IMR-90 (cell line): ENCODE measurements around the gene MAP2K6. TPM values are rescaled to one million over a fixed set of nuclear protein-coding genes. Genes with fewer than 3 reads are reported as not detected.
A peak's percentile ranks its signal among the peaks of the same experiment; 100 is the strongest.

Experiments used
- ATAC-seq: fragments of 200-7000 bp; cut with Tn5 transposase; 2 replicates; pipeline ENCODE4 v1.9.1; 2020; ENCODE audit warnings: low read depth, mild to moderate bottlenecking, moderate library complexity
- BruUV-seq: library from RNA; stranded (reverse); fragments of 400-500 nt; replicated peaks from 2 replicates; lab custom pipeline; 2021; lab: Mats Ljungman, UMichigan
- CTCF ChIA-PET: fragments of 300-600 bp; formaldehyde crosslinking; extraction: SDS; loops from one replicate; lab custom pipeline; 2021; ENCODE audit warnings: antibody characterized with exemption; lab: Yijun Ruan, JAX
- POLR2A ChIA-PET: fragments of 300-600 bp; sonication (Branson Sonifier 250); formaldehyde crosslinking; loops from one replicate; lab custom pipeline; 2022; ENCODE audit warnings: antibody characterized with exemption; ENCODE audit not compliant: unreplicated experiment; lab: Charles Lee
- DNase-seq: peaks from one replicate; pipeline ENCODE4 v3.0.0; 2013
- H2AFZ ChIP-seq: replicated peaks from 2 replicates; pipeline ENCODE3; 2013; ENCODE audit warnings: low read length, mild to moderate bottlenecking; ENCODE audit not compliant: poor library complexity
- H2AK5ac ChIP-seq: 2 replicates; pipeline ENCODE4 v1.6.1; 2013; ENCODE audit warnings: low read depth, low read length, inconsistent platforms
- H2AK9ac ChIP-seq: replicated peaks from 2 replicates; pipeline ENCODE3; 2013; ENCODE audit warnings: mild to moderate bottlenecking, low read depth, low read length, moderate library complexity; ENCODE audit not compliant: poor library complexity
- H2BK120ac ChIP-seq: 2 replicates; pipeline ENCODE4 v1.6.1; 2013; ENCODE audit warnings: low read depth, low read length, inconsistent platforms
- H2BK15ac ChIP-seq: 3 replicates; pipeline ENCODE4 v1.6.1; 2013; ENCODE audit warnings: low read depth, low read length, inconsistent platforms
- H2BK20ac ChIP-seq: 2 replicates; pipeline ENCODE4 v1.6.1; 2013; ENCODE audit warnings: low read depth, mild to moderate bottlenecking, inconsistent platforms, low read length, moderate library complexity
- H2BK5ac ChIP-seq: 2 replicates; pipeline ENCODE4 v1.6.1; 2013; ENCODE audit warnings: mild to moderate bottlenecking, low read depth, low read length, inconsistent platforms; ENCODE audit not compliant: poor library complexity, severe bottlenecking
- H3K14ac ChIP-seq: replicated peaks from 2 replicates; pipeline ENCODE4 v1.6.1; 2013; ENCODE audit warnings: low read depth, low read length, inconsistent platforms
- H3K18ac ChIP-seq: 2 replicates; pipeline ENCODE4 v1.6.1; 2013; ENCODE audit warnings: low read depth, low read length, control low read depth
- H3K23ac ChIP-seq: 2 replicates; pipeline ENCODE4 v1.6.1; 2013; ENCODE audit warnings: low read depth, low read length, inconsistent platforms
- H3K27ac ChIP-seq: 2 replicates; pipeline ENCODE4 v1.5.1; 2013; ENCODE audit warnings: mild to moderate bottlenecking, control low read depth, low read length; ENCODE audit not compliant: insufficient read depth
- H3K27me3 ChIP-seq: 2 replicates; pipeline ENCODE4 v1.6.1; 2013; ENCODE audit warnings: low read length; ENCODE audit not compliant: control insufficient read depth, insufficient read depth
- H3K36me3 ChIP-seq: 2 replicates; pipeline ENCODE4 v1.6.1; 2013; ENCODE audit warnings: low read length, mixed read lengths; ENCODE audit not compliant: control insufficient read depth, insufficient read depth
- H3K4ac ChIP-seq: 2 replicates; pipeline ENCODE4 v1.6.1; 2013; ENCODE audit warnings: low read depth, low read length, inconsistent platforms
- H3K4me1 ChIP-seq: 2 replicates; pipeline ENCODE4 v1.6.1; 2013; ENCODE audit warnings: low read length, mixed read lengths; ENCODE audit not compliant: control insufficient read depth, insufficient read depth
- H3K4me2 ChIP-seq: 2 replicates; pipeline ENCODE4 v1.6.1; 2013; ENCODE audit warnings: low read depth, mild to moderate bottlenecking, control low read depth, low read length, moderate library complexity
- H3K4me3 ChIP-seq: 2 replicates; pipeline ENCODE4 v1.5.1; 2013; ENCODE audit warnings: low read depth, mild to moderate bottlenecking, control low read depth, low read length, moderate library complexity; ENCODE audit not compliant: insufficient read depth
- H3K56ac ChIP-seq: 2 replicates; pipeline ENCODE4 v1.6.1; 2013; ENCODE audit warnings: low read length, inconsistent platforms; ENCODE audit not compliant: insufficient read depth; ENCODE audit errors: extremely low read depth
- H3K79me1 ChIP-seq, 2 experiments: 2 replicates each; pipeline ENCODE4 v1.6.1; 2013; ENCODE audit warnings: low read length in 2 of 2, inconsistent platforms in 1 of 2, low read depth in 1 of 2
- H3K9ac ChIP-seq: 2 replicates; pipeline ENCODE4 v1.6.1; 2013; ENCODE audit warnings: low read depth, low read length, control low read depth
- H3K9me1 ChIP-seq: 2 replicates; pipeline ENCODE4 v1.6.1; 2013; ENCODE audit warnings: low read length, inconsistent platforms; ENCODE audit not compliant: insufficient read depth
- H3K9me3 ChIP-seq: 2 replicates; pipeline ENCODE4 v1.6.1; 2013; ENCODE audit warnings: low read length; ENCODE audit not compliant: control insufficient read depth, insufficient read depth
- H4K20me1 ChIP-seq: 2 replicates; pipeline ENCODE4 v1.6.1; 2013; ENCODE audit warnings: low read length, inconsistent platforms; ENCODE audit not compliant: insufficient read depth
- H4K5ac ChIP-seq: 2 replicates; pipeline ENCODE4 v1.6.1; 2013; ENCODE audit warnings: mild to moderate bottlenecking, low read depth, low read length, control low read depth
- H4K8ac ChIP-seq, 2 experiments: 2 replicates each; pipeline ENCODE4 v1.6.1; 2013; ENCODE audit warnings: low read depth in 2 of 2, low read length in 2 of 2, control low read depth in 1 of 2, inconsistent platforms in 1 of 2
- H4K91ac ChIP-seq: 2 replicates; pipeline ENCODE4 v1.6.1; 2013; ENCODE audit warnings: low read depth, low read length, inconsistent platforms; ENCODE audit not compliant: insufficient read depth
- BHLHE40 ChIP-seq: fragments of 150-350 bp; IDR thresholded peaks from 2 replicates; pipeline ENCODE4 v1.6.1; 2016; ENCODE audit warnings: mild to moderate bottlenecking, low read depth, low read length
- CEBPB ChIP-seq: IDR thresholded peaks from 2 replicates; pipeline ENCODE4 v1.6.1; 2012; ENCODE audit warnings: low read depth, low read length, improper control_type of control experiment
- CHD1 ChIP-seq: IDR thresholded peaks from 2 replicates; pipeline ENCODE4 v1.6.1; 2012; ENCODE audit warnings: low read depth, low read length, improper control_type of control experiment
- CTCF ChIP-seq: conservative IDR thresholded peaks from 2 replicates; pipeline ENCODE4 v1.5.1; 2012; ENCODE audit warnings: mild to moderate bottlenecking, low read depth, low read length, improper control_type of control experiment
- FOS ChIP-seq: fragments of 150-350 bp; IDR thresholded peaks from 2 replicates; pipeline ENCODE4 v1.6.1; 2016; ENCODE audit warnings: low read depth, low read length
- MAFK ChIP-seq: IDR thresholded peaks from 2 replicates; pipeline ENCODE4 v1.6.1; 2012; ENCODE audit warnings: low read depth, low read length, improper control_type of control experiment
- MAZ ChIP-seq: IDR thresholded peaks from 2 replicates; pipeline ENCODE4 v1.6.1; 2012; ENCODE audit warnings: low read depth, mild to moderate bottlenecking, low read length, improper control_type of control experiment, moderate library complexity, borderline replicate concordance
- MXI1 ChIP-seq: IDR thresholded peaks from 2 replicates; pipeline ENCODE4 v1.6.1; 2012; ENCODE audit warnings: low read depth, mild to moderate bottlenecking, low read length, moderate library complexity, borderline replicate concordance
- NFE2L2 ChIP-seq: fragments of 150-350 bp; IDR thresholded peaks from 2 replicates; pipeline ENCODE4 v1.6.1; 2016; ENCODE audit warnings: low read depth, mild to moderate bottlenecking, low read length
- POLR2A ChIP-seq: IDR thresholded peaks from 2 replicates; pipeline ENCODE4 v1.6.1; 2012; ENCODE audit warnings: mild to moderate bottlenecking, low read depth, low read length
- RAD21 ChIP-seq: IDR thresholded peaks from 2 replicates; pipeline ENCODE4 v1.6.1; 2012; ENCODE audit warnings: low read length, improper control_type of control experiment
- RCOR1 ChIP-seq: IDR thresholded peaks from 2 replicates; pipeline ENCODE4 v1.6.1; 2012; ENCODE audit warnings: mild to moderate bottlenecking, low read length, improper control_type of control experiment; ENCODE audit not compliant: insufficient replicate concordance
- RFX5 ChIP-seq: IDR thresholded peaks from 2 replicates; pipeline ENCODE4 v1.8.0; 2012; ENCODE audit warnings: low read depth, mild to moderate bottlenecking, low read length, moderate library complexity
- SMC3 ChIP-seq: fragments of 150-350 bp; IDR thresholded peaks from 2 replicates; pipeline ENCODE4 v1.6.1; 2016; ENCODE audit warnings: low read depth, mild to moderate bottlenecking, antibody characterized with exemption, low read length, moderate library complexity
- WGBS, 2 experiments: methylation state at CpG; one replicate each; pipeline versions ENCODE4 v1.1.5 to v1.1.7; 2013; ENCODE audit warnings: missing lambda C conversion rate in 2 of 2; ENCODE audit not compliant: insufficient read length in 1 of 2; ENCODE audit errors: extremely low coverage in 2 of 2; 5-methylcytosine and 5-hydroxymethylcytosine counted together
- dilution Hi-C: fragments of 300-500 bp; cut with HindIII; formaldehyde crosslinking; loops from one replicate; pipeline ENCODE4 v1.14.3; 2018; ENCODE audit warnings: low sequenced_read_pairs; ENCODE audit not compliant: unreplicated experiment
- in situ Hi-C: fragments of 300-500 bp; cut with MboI; formaldehyde crosslinking; loops from 3 replicates; pipeline ENCODE4 v1.14.3; 2019; ENCODE audit warnings: low sequenced_read_pairs, inconsistent platforms, mixed read lengths
- intact Hi-C: fragments of 100-400 bp; cut with micrococcal nuclease; formaldehyde crosslinking; loops from 2 replicates; pipeline ENCODE4 v1.10.0; 2022
- polyA plus RNA-seq, 3 experiments: library from polyadenylated mRNA; depleted of rRNA; stranded (reverse); fragments of >200 nt; gene quantifications; 2 replicates each; pipeline ENCODE4 v1.2.3, GENCODE V29; 2012; ENCODE audit warnings: low replicate concordance in 1 of 3
- total RNA-seq: library from RNA; depleted of rRNA; stranded (reverse); fragments of >200 nt; gene quantifications from 2 replicates; pipeline ENCODE4 v1.2.3, GENCODE V29; 2012
- TF ChIP-seq, protein P1 (sequence below): fragments of 150-350 bp; IDR thresholded peaks from 2 replicates; pipeline ENCODE4 v1.6.1; 2016; ENCODE audit warnings: low read depth, mild to moderate bottlenecking, low read length, moderate library complexity, borderline replicate concordance

The MAP2K6 gene
- total and polyA plus RNA-seq, 2 of the 4 experiments (the other 2 are of a cell fraction), result 2.4 to 5.7 TPM

GRCh38 chr17:69417545-69418483 lies 3.3 kb downstream of the MAP2K6 start:
- no peak overlapping the region for H2AK5ac ChIP-seq
- no peaks in the 10 kb centered on the region for H3K9me3 ChIP-seq
- H3K56ac ChIP-seq, result no peak overlapping the region
- ATAC-seq, result 0 out of 2 replicates have a peak, but pooled peaks have one; percentile 5
- 0 out of 2 replicates have a peak overlapping the region, but pooled peaks have one; percentile 23 for H3K14ac ChIP-seq
- ChIA-PET POLR2A (no interaction called here), CTCF (no interaction called here)
- H4K5ac ChIP-seq, result no peak overlapping the region; the same call in 1 of the 2 replicates
- 0 out of 2 replicates have a peak, but pooled peaks cover 2% of the 10 kb centered on the region for H3K4me1 ChIP-seq
- H2BK5ac ChIP-seq, result no peak overlapping the region
- no peaks in the 10 kb centered on the region for H3K9me1 ChIP-seq
- H3K23ac ChIP-seq, result 0 out of 2 replicates have a peak overlapping the region, but pooled peaks have one; percentile 37
- intact Hi-C loops (loop anchor here (5.0 kb wide), 3 partner anchors 54 to 99 kb away; no protein-coding TSS in a partner anchor), in situ Hi-C loops (no loop called here), dilution Hi-C loops (no loop called here)
- no peak overlapping the region; the same call in 1 of the 2 replicates for H4K91ac ChIP-seq
- H2AFZ ChIP-seq, result no peak overlapping the region
- H2AK9ac ChIP-seq, result no peak overlapping the region
- DNase-seq, result no peak
- no peak overlapping the region for H3K9ac ChIP-seq
- no peaks in the 10 kb centered on the region for H3K36me3 ChIP-seq
- H3K79me1 ChIP-seq, result no peaks in the 10 kb centered on the region
- H3K27me3 ChIP-seq, result no peaks in the 10 kb centered on the region
- BruUV-seq, result no TSS peak
- peak overlapping the region; percentile 64; the same call in 1 of the 2 replicates for H3K4me2 ChIP-seq
- peak overlapping the region; percentile 54 for H2BK20ac ChIP-seq
- H2BK120ac ChIP-seq, result no peak overlapping the region; the same call in none of the 2 replicates
- H4K20me1 ChIP-seq, result no peaks in the 10 kb centered on the region
- 80% methylated on average over 1 of the region's 5 CpGs; no CpG with 5 or more reads in 1 of the 2 experiments for WGBS, 2 experiments
- H3K4ac ChIP-seq, result no peak overlapping the region
- no peak overlapping the region for H2BK15ac ChIP-seq
- H4K8ac ChIP-seq, result peak overlapping the region in 1 of 2 experiments; percentile 24; a peak in 2 of 4 replicates
- no peak overlapping the region for H3K4me3 ChIP-seq
- 0 out of 2 replicates have a peak overlapping the region, but pooled peaks have one; percentile 40 for H3K18ac ChIP-seq
- peak overlapping the region; percentile 17; the same call in 1 of the 2 replicates for H3K27ac ChIP-seq
- no peak for TF ChIP-seq SMC3
- TF ChIP-seq POLR2A, result no peak
- TF ChIP-seq CHD1, result no peak
- TF ChIP-seq, protein P1, sequence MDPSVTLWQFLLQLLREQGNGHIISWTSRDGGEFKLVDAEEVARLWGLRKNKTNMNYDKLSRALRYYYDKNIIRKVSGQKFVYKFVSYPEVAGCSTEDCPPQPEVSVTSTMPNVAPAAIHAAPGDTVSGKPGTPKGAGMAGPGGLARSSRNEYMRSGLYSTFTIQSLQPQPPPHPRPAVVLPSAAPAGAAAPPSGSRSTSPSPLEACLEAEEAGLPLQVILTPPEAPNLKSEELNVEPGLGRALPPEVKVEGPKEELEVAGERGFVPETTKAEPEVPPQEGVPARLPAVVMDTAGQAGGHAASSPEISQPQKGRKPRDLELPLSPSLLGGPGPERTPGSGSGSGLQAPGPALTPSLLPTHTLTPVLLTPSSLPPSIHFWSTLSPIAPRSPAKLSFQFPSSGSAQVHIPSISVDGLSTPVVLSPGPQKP, result no peak
- no peak for TF ChIP-seq MAZ
- TF ChIP-seq FOS, result no peak
- no peak for TF ChIP-seq MXI1
- TF ChIP-seq BHLHE40, result no peak
- no peak for TF ChIP-seq RAD21
- TF ChIP-seq NFE2L2, result no peak
- TF ChIP-seq RCOR1, result no peak
- TF ChIP-seq CEBPB, result no peak
- TF ChIP-seq CTCF, result no peak
- TF ChIP-seq MAFK, result no peak
- no peak for TF ChIP-seq RFX5
